Neural progenitor cell (in vitro differentiated cells): Measurements from ENCODE around the gene XYLT1. TPM values are rescaled to one million over a fixed set of nuclear protein-coding genes. Genes with fewer than 3 reads are reported as not detected.

Experiments used
- DNase-seq: peaks from one replicate; pipeline ENCODE4 v3.0.0-alpha.2; 2016; ENCODE audit warnings: low spot score
- H2AFZ ChIP-seq: fragments of 200-600 bp; sonication (generic); replicated peaks from 2 replicates; pipeline ENCODE4 v1.6.1; 2016; ENCODE audit warnings: antibody characterized with exemption
- H3F3A ChIP-seq: fragments of 200-600 bp; sonication (generic); 2 replicates; pipeline ENCODE4 v1.6.1; 2016; ENCODE audit warnings: antibody characterized with exemption, low read depth
- H3K27ac ChIP-seq: fragments of 200-600 bp; sonication (generic); 2 replicates; pipeline ENCODE4 v1.5.1; 2016; ENCODE audit warnings: mild to moderate bottlenecking
- H3K27me3 ChIP-seq: fragments of 200-600 bp; sonication (generic); 2 replicates; pipeline ENCODE4 v1.6.1; 2016; ENCODE audit warnings: mild to moderate bottlenecking, moderate library complexity
- H3K36me3 ChIP-seq: fragments of 200-600 bp; sonication (generic); 2 replicates; pipeline ENCODE4 v1.5.1; 2016
- H3K4me1 ChIP-seq: fragments of 200-600 bp; sonication (generic); 2 replicates; pipeline ENCODE4 v1.6.1; 2016; ENCODE audit warnings: mixed run types
- H3K4me2 ChIP-seq: fragments of 200-600 bp; sonication (generic); 2 replicates; pipeline ENCODE4 v1.6.1; 2016
- H3K4me3 ChIP-seq: fragments of 200-600 bp; sonication (generic); 2 replicates; pipeline ENCODE4 v1.5.1; 2016
- H3K79me2 ChIP-seq: fragments of 200-600 bp; sonication (generic); 2 replicates; pipeline ENCODE4 v1.6.1; 2016; ENCODE audit warnings: low read depth
- H3K9ac ChIP-seq: fragments of 200-600 bp; sonication (generic); 2 replicates; pipeline ENCODE4 v1.6.1; 2016
- H3K9me3 ChIP-seq: fragments of 200-600 bp; sonication (generic); 2 replicates; pipeline ENCODE4 v1.5.1; 2016; ENCODE audit warnings: low read depth
- H4K20me1 ChIP-seq: fragments of 200-600 bp; sonication (generic); 2 replicates; pipeline ENCODE4 v1.6.1; 2016; ENCODE audit warnings: low read depth
- H3K27ac Mint-ChIP-seq: 3 replicates; pipeline ENCODE4 v1.8.0; 2021; ENCODE audit warnings: mixed read lengths
- H3K27me3 Mint-ChIP-seq: 2 replicates; pipeline ENCODE4 v1.8.0; 2022; ENCODE audit warnings: low read depth, mild to moderate bottlenecking, inconsistent platforms, moderate library complexity, mixed read lengths; ENCODE audit not compliant: insufficient read depth
- H3K36me3 Mint-ChIP-seq: 3 replicates; pipeline ENCODE4 v1.8.0; 2021; ENCODE audit warnings: mixed read lengths
- H3K4me1 Mint-ChIP-seq: 3 replicates; pipeline ENCODE4 v1.8.0; 2021; ENCODE audit warnings: mixed read lengths
- H3K4me3 Mint-ChIP-seq: 3 replicates; pipeline ENCODE4 v1.8.0; 2021; ENCODE audit warnings: mild to moderate bottlenecking, moderate library complexity, mixed read lengths
- H3K9me3 Mint-ChIP-seq: 3 replicates; pipeline ENCODE4 v1.8.0; 2020; ENCODE audit warnings: mixed read lengths
- EZH2 ChIP-seq: fragments of 200-600 bp; sonication (generic); IDR thresholded peaks from 2 replicates; pipeline ENCODE4 v1.6.1; 2017; ENCODE audit warnings: antibody characterized with exemption, mild to moderate bottlenecking, moderate library complexity
- EZH2phosphoT487 ChIP-seq: fragments of 200-600 bp; sonication (generic); IDR thresholded peaks from 2 replicates; pipeline ENCODE4 v1.6.1; 2017; ENCODE audit warnings: antibody characterized with exemption
- total RNA-seq: library from RNA; depleted of rRNA; stranded (reverse); fragments of >200 nt; gene quantifications from 2 replicates; pipeline ENCODE4 v1.2.3, GENCODE V29; 2015; ENCODE audit warnings: low replicate concordance
- TF ChIP-seq, protein P1 (sequence below): fragments of 200-600 bp; sonication (generic); IDR thresholded peaks from 2 replicates; pipeline ENCODE4 v1.5.1; 2017; ENCODE audit warnings: antibody characterized with exemption, mild to moderate bottlenecking

XYLT1 gene
- total RNA-seq, 1 donor from 2014 or later = 5.9 TPM

- no peaks in the 10 kb centered on the region for H3F3A ChIP-seq
- H2AFZ ChIP-seq = no peak overlapping the region
- no peak for DNase-seq
- no peaks in the 10 kb centered on the region for H3K79me2 ChIP-seq
- H3K27ac ChIP-seq = no peak overlapping the region
- no peaks in the 10 kb centered on the region for H3K36me3 ChIP-seq
- Mint-ChIP-seq H3K4me1 (peaks cover 27% of the 10 kb centered on the region), H3K27me3 (no peaks in the 10 kb centered on the region), H3K27ac (no peak overlapping the region), H3K36me3 (no peaks in the 10 kb centered on the region), H3K9me3 (no peaks in the 10 kb centered on the region), H3K4me3 (no peak overlapping the region)
- H3K4me3 ChIP-seq = no peak overlapping the region
- no peaks in the 10 kb centered on the region for H3K9me3 ChIP-seq
- H3K4me2 ChIP-seq = no peak overlapping the region
- H3K4me1 ChIP-seq = peaks cover 5% of the 10 kb centered on the region
- no peak overlapping the region for H3K9ac ChIP-seq
- no peaks in the 10 kb centered on the region for H4K20me1 ChIP-seq
- no peaks in the 10 kb centered on the region for H3K27me3 ChIP-seq
- TF ChIP-seq EZH2 (no peak), EZH2phosphoT487 (no peak)
- TF ChIP-seq, protein P1, sequence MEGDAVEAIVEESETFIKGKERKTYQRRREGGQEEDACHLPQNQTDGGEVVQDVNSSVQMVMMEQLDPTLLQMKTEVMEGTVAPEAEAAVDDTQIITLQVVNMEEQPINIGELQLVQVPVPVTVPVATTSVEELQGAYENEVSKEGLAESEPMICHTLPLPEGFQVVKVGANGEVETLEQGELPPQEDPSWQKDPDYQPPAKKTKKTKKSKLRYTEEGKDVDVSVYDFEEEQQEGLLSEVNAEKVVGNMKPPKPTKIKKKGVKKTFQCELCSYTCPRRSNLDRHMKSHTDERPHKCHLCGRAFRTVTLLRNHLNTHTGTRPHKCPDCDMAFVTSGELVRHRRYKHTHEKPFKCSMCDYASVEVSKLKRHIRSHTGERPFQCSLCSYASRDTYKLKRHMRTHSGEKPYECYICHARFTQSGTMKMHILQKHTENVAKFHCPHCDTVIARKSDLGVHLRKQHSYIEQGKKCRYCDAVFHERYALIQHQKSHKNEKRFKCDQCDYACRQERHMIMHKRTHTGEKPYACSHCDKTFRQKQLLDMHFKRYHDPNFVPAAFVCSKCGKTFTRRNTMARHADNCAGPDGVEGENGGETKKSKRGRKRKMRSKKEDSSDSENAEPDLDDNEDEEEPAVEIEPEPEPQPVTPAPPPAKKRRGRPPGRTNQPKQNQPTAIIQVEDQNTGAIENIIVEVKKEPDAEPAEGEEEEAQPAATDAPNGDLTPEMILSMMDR = no peak
Measured at GRCh38 chr16:17227278-17227677, 243.5 kb downstream of the XYLT1 start.

DNA sequence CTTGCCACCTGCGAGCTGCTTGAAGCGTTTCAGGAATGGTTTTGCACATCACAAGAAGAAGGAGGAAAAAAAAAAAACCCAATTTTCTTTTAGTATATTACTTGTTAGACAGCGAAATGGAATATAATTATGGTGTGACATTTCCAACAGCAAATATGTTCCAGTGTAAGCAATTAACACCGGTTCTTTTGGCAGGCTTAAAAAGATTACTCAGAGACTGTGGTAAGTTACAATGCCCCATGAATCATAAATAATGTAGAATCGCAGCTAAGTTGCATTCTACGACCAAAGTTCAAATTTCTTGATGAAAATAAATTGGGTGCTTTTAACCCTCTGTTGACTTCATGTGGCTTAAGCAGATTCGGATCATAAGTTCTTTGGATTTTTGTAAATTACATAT lies 245.2 kb downstream of the XYLT1 start:
- Histone ChIP-seq H3K4me1 (peaks cover 5% of the 10 kb centered on the region), H3K79me2 (no peaks in the 10 kb centered on the region), H2AFZ (no peak overlapping the region), H4K20me1 (no peaks in the 10 kb centered on the region), H3K27ac (no peak overlapping the region), H3K27me3 (no peaks in the 10 kb centered on the region), H3K36me3 (no peaks in the 10 kb centered on the region), H3F3A (no peaks in the 10 kb centered on the region), H3K4me2 (no peak overlapping the region), H3K9ac (no peak overlapping the region), H3K4me3 (no peak overlapping the region), H3K9me3 (no peaks in the 10 kb centered on the region)
- TF ChIP-seq EZH2phosphoT487 (no peak), EZH2 (no peak)
- TF ChIP-seq, protein P1 = no peak
- H3K4me3 Mint-ChIP-seq = no peak overlapping the region
- no peak for DNase-seq
- no peaks in the 10 kb centered on the region for H3K27me3 Mint-ChIP-seq
- no peaks in the 10 kb centered on the region for H3K36me3 Mint-ChIP-seq
- H3K27ac Mint-ChIP-seq = no peak overlapping the region
- no peaks in the 10 kb centered on the region for H3K9me3 Mint-ChIP-seq
- peaks cover 27% of the 10 kb centered on the region for H3K4me1 Mint-ChIP-seq

DNA sequence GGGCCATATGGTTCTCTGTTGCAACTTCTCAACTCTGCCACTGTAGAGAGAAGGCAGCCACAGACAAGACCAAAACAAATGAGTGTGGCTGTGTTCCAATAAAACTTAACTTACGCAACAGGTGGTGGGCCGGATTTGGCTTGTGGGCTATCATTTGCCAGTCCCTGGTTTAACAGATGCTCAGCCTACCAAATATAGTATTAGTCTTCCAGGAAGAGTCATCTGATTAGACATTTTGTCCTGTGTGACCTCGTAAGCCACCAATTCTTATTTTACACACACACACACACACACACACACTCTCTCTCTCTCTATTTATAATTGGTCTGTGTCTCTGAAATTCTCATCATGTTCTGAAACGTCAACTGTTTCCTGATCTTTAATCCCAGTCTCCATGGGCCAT lies 245.9 kb downstream of the XYLT1 start:
- peaks cover 5% of the 10 kb centered on the region for H3K4me1 ChIP-seq
- no peaks in the 10 kb centered on the region for H3K79me2 ChIP-seq
- no peak overlapping the region for H3K4me3 Mint-ChIP-seq
- no peaks in the 10 kb centered on the region for H3K36me3 ChIP-seq
- H2AFZ ChIP-seq = no peak overlapping the region
- no peak overlapping the region for H3K4me3 ChIP-seq
- H3K4me1 Mint-ChIP-seq = peaks cover 27% of the 10 kb centered on the region
- no peak overlapping the region for H3K27ac Mint-ChIP-seq
- no peak for DNase-seq
- no peaks in the 10 kb centered on the region for H4K20me1 ChIP-seq
- H3K9me3 ChIP-seq = no peaks in the 10 kb centered on the region
- H3K9ac ChIP-seq = no peak overlapping the region
- no peaks in the 10 kb centered on the region for H3K9me3 Mint-ChIP-seq
- H3K36me3 Mint-ChIP-seq = no peaks in the 10 kb centered on the region
- no peaks in the 10 kb centered on the region for H3F3A ChIP-seq
- H3K27me3 ChIP-seq = no peaks in the 10 kb centered on the region
- no peaks in the 10 kb centered on the region for H3K27me3 Mint-ChIP-seq
- no peak for TF ChIP-seq EZH2phosphoT487
- TF ChIP-seq, protein P1 = no peak
- no peak for TF ChIP-seq EZH2
- no peak overlapping the region for H3K4me2 ChIP-seq
- H3K27ac ChIP-seq = no peak overlapping the region

- peaks cover 5% of the 10 kb centered on the region for H3K4me1 ChIP-seq
- no peaks in the 10 kb centered on the region for H3K9me3 ChIP-seq
- no peak for TF ChIP-seq EZH2
- TF ChIP-seq EZH2phosphoT487 = no peak
- TF ChIP-seq, protein P1 = no peak
- H3K27me3 Mint-ChIP-seq = peaks cover 2% of the 10 kb centered on the region
- no peaks in the 10 kb centered on the region for H3K36me3 Mint-ChIP-seq
- no peak overlapping the region for H3K4me3 ChIP-seq
- no peaks in the 10 kb centered on the region for H4K20me1 ChIP-seq
- no peaks in the 10 kb centered on the region for H3K36me3 ChIP-seq
- H3K9ac ChIP-seq = no peak overlapping the region
- H3K4me2 ChIP-seq = no peak overlapping the region
- H3K9me3 Mint-ChIP-seq = no peaks in the 10 kb centered on the region
- H3K79me2 ChIP-seq = no peaks in the 10 kb centered on the region
- H3K27me3 ChIP-seq = no peaks in the 10 kb centered on the region
- H3K27ac Mint-ChIP-seq = no peak overlapping the region
- no peak overlapping the region for H3K4me3 Mint-ChIP-seq
- H2AFZ ChIP-seq = no peak overlapping the region
- no peaks in the 10 kb centered on the region for H3F3A ChIP-seq
- H3K27ac ChIP-seq = no peak overlapping the region
- H3K4me1 Mint-ChIP-seq = peaks cover 27% of the 10 kb centered on the region
- DNase-seq = no peak
Measured at GRCh38 chr16:17224350-17224749, 246.4 kb downstream of the XYLT1 start.
